ENCODE measurements around the gene MYO18B. TPM values are rescaled to one million over a fixed set of nuclear protein-coding genes. Genes with fewer than 3 reads are reported as not detected.
A peak's percentile ranks its signal among the peaks of the same experiment; 100 is the strongest.

The MYO18B gene
- total RNA-seq, 1 donor from 2014 or later = 1.9 TPM

DNA sequence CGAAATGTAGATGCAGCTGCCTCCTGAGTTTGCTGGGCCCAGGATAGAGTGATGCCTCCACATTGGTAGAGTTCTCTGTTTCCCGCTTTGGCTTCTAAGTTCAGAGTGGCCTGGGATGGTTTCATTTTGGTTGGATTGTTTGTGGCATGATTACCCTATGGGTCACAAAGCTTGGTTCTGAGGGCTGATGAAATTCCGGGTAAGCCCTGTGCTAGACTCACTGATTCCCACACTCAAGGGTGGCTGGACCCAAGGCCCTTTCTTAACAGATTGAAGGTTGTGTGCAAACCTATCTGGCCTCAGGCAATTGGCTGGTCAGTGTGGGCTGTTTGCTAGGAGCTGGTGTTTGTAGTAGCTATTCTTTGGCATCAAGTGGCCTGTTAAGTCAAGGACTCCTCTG lies 158.4 kb downstream of the MYO18B start:
- no peak overlapping the region for H3K4me3 Mint-ChIP-seq (ENCODE audit: low read depth)
- no peaks in the 10 kb centered on the region for H3K36me3 Mint-ChIP-seq (ENCODE audit: insufficient read depth)
- peaks cover 7% of the 10 kb centered on the region for H3K27me3 Mint-ChIP-seq
- DNase-seq (ENCODE audit: low spot score, unreplicated experiment) = no peak
- H3K27ac Mint-ChIP-seq = no peak overlapping the region
- no peaks in the 10 kb centered on the region for H3K4me1 Mint-ChIP-seq (ENCODE audit: low read depth)
- TF ChIP-seq, protein P1, sequence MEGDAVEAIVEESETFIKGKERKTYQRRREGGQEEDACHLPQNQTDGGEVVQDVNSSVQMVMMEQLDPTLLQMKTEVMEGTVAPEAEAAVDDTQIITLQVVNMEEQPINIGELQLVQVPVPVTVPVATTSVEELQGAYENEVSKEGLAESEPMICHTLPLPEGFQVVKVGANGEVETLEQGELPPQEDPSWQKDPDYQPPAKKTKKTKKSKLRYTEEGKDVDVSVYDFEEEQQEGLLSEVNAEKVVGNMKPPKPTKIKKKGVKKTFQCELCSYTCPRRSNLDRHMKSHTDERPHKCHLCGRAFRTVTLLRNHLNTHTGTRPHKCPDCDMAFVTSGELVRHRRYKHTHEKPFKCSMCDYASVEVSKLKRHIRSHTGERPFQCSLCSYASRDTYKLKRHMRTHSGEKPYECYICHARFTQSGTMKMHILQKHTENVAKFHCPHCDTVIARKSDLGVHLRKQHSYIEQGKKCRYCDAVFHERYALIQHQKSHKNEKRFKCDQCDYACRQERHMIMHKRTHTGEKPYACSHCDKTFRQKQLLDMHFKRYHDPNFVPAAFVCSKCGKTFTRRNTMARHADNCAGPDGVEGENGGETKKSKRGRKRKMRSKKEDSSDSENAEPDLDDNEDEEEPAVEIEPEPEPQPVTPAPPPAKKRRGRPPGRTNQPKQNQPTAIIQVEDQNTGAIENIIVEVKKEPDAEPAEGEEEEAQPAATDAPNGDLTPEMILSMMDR (IDR thresholded peaks at IDR 0.05; ENCODE audit: unreplicated experiment) = no peak
- H3K9me3 Mint-ChIP-seq (ENCODE audit: low read depth) = peaks cover 5% of the 10 kb centered on the region

DNA sequence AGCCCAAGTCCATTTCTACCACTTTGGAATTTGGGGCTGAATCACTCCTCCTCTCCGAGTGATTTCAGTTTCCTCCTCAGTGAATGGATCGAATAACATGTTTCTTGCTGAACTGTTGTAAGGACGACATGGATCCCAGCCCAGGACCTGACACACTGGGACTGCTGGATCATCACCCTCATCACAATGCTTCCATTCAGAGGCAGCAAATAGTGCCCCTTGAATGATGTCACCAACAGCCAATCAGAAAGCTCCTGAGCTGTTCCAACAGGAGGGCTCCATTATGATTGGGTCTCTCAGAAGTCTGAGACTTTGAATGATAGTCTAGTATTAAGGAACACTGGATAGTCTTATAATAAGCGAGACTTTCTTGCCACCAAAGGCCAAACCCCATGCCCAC lies 158.9 kb downstream of the MYO18B start:
- Mint-ChIP-seq H3K4me1 (ENCODE audit: low read depth) (no peaks in the 10 kb centered on the region), H3K27ac (no peak overlapping the region), H3K36me3 (ENCODE audit: insufficient read depth) (no peaks in the 10 kb centered on the region), H3K27me3 (peaks cover 7% of the 10 kb centered on the region), H3K9me3 (ENCODE audit: low read depth) (peaks cover 5% of the 10 kb centered on the region), H3K4me3 (ENCODE audit: low read depth) (no peak overlapping the region)
- DNase-seq (ENCODE audit: low spot score, unreplicated experiment) = no peak
- TF ChIP-seq, protein P1 (IDR thresholded peaks at IDR 0.05; ENCODE audit: unreplicated experiment) = no peak

DNA sequence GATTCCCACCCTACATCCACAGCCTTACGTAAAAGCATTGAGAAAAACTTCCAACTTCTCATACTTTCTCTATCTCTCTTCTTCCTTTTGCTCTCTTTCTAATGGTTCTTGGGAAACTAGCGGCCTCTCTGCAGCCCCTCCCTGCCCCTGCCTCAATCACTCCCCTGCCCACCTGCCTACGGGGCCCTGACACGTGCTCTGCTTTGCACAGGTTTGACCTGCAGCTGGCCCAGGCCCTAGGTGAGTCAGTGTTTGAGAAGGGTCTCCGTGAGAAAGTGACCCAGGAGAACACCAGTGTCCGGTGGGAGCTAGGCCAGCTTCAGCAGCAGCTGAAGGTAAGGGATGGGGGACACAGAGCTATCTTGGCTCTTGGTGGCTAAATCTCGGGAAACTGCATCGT lies 160.4 kb downstream of the MYO18B start:
- Mint-ChIP-seq H3K4me3 (ENCODE audit: low read depth) (no peak overlapping the region), H3K27ac (no peak overlapping the region), H3K4me1 (ENCODE audit: low read depth) (no peaks in the 10 kb centered on the region), H3K27me3 (peaks cover 7% of the 10 kb centered on the region), H3K36me3 (ENCODE audit: insufficient read depth) (no peaks in the 10 kb centered on the region), H3K9me3 (ENCODE audit: low read depth) (no peaks in the 10 kb centered on the region)
- DNase-seq (ENCODE audit: low spot score, unreplicated experiment) = no peak
- TF ChIP-seq, protein P1 (IDR thresholded peaks at IDR 0.05; ENCODE audit: unreplicated experiment) = no peak

DNA sequence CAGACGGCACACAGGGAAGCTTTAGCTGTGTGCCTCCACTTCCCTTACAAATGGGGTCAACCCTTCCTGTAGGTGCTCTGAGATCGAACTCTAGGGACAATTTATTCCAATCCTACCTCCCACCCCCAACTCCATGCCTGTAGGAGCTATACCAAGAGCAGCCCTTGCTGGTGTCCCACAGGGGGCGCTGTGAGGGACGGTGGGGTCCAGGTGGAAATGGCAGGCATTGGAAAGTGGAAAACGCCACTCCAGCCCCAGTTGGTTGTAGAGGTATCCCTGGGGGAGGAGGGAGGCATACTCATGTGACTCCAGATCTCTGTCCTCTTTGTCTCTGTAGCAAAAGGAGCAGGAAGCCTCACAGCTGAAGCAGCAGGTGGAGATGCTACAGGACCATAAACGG lies 161.3 kb downstream of the MYO18B start:
- Mint-ChIP-seq H3K36me3 (ENCODE audit: insufficient read depth) (no peaks in the 10 kb centered on the region), H3K4me3 (ENCODE audit: low read depth) (no peak overlapping the region), H3K9me3 (ENCODE audit: low read depth) (no peaks in the 10 kb centered on the region), H3K27ac (no peak overlapping the region), H3K27me3 (peaks cover 7% of the 10 kb centered on the region), H3K4me1 (ENCODE audit: low read depth) (peaks cover 3% of the 10 kb centered on the region)
- TF ChIP-seq, protein P1 (IDR thresholded peaks at IDR 0.05; ENCODE audit: unreplicated experiment) = peak; percentile 38
- DNase-seq (ENCODE audit: low spot score, unreplicated experiment) = no peak

DNA sequence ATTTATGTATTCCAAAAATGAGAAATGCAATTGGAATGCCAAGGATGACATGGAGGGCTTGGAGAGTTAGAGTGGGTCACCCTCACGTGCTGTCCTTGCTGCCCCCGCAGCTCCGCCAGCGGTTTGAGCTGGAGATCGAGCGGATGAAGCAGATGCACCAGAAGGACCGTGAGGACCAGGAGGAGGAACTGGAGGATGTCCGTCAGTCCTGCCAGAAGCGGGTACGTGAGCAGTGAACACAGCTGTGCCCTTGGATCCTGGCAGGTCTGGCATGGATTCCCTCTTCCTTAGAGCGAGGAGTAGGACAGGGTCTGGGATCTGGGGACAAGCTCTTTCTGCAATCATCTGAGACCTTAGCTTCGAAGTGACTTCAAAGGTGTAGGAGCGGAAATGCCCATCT lies 166.2 kb downstream of the MYO18B start:
- no peak overlapping the region for H3K4me3 Mint-ChIP-seq (ENCODE audit: low read depth)
- H3K9me3 Mint-ChIP-seq (ENCODE audit: low read depth) = no peaks in the 10 kb centered on the region
- no peak for DNase-seq (ENCODE audit: low spot score, unreplicated experiment)
- H3K36me3 Mint-ChIP-seq (ENCODE audit: insufficient read depth) = no peaks in the 10 kb centered on the region
- H3K27me3 Mint-ChIP-seq = peaks cover 13% of the 10 kb centered on the region
- peaks cover 31% of the 10 kb centered on the region for H3K4me1 Mint-ChIP-seq (ENCODE audit: low read depth)
- TF ChIP-seq, protein P1 (IDR thresholded peaks at IDR 0.05; ENCODE audit: unreplicated experiment) = no peak
- no peak overlapping the region for H3K27ac Mint-ChIP-seq

Data from progenitor cell of endocrine pancreas (in vitro differentiated cells).